ENCODE measurements around the gene HSD17B1.

Gene HSD17B1

DNA sequence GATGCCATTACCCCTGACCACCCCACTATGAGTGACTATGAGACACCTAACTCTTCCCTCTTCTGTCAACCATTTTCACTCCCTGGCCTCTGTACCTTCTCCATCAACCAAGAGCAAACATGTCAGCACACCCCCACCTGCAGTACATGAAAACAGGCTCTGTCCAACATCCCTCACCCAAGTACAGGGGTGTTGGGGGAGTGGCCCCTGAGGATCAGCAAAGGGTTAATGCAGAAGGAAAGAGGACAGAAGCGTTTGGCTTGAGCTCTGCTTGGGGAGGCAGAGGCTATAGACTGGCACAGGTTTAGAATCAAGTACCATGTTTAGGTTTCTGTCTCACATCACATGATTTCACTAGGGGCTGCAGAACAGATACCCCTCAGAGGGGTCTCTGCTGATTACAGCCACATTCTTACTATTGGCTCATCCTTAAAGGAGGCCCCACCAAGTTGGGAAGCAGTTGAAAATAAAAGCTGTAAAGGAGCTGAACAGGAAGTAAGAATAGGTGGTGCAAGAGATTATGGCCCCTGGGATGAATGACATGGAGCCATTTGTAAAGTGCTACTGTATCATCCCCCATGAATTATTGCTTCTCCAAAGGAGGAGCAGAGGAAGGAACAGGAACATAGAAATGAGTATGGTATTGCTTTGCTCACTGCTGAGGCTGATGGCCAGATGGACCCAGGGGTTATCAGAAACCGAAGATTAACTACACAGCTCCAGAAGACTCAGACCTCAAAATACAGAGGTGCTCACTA, 27.2 kb downstream of the HSD17B1 start:
- 74 to 92% methylated on average over 2 of the region's 2 CpGs for WGBS, 2 experiments
- Histone ChIP-seq H3K27ac (ENCODE audit: insufficient read depth, low read depth, low read length, poor library complexity, severe bottlenecking) (no peak overlapping the region), H3K36me3 (ENCODE audit: control insufficient read depth, insufficient read depth, low read length) (peaks cover 33% of the 10 kb centered on the region), H3K27me3 (ENCODE audit: control insufficient read depth, insufficient read depth, low read length, poor library complexity, severe bottlenecking) (no peaks in the 10 kb centered on the region), H3K4me3 (ENCODE audit: insufficient read depth, low read depth, low read length) (no peak overlapping the region), H3K9me3 (ENCODE audit: control insufficient read depth, low read length) (no peaks in the 10 kb centered on the region), H3K4me1 (ENCODE audit: control insufficient read depth, insufficient read depth, low read length) (peaks cover 10% of the 10 kb centered on the region)

GRCh38 chr17:42581744-42582270, 29.1 kb downstream of the HSD17B1 start:
- H3K9me3 ChIP-seq (ENCODE audit: control insufficient read depth, low read length): no peaks in the 10 kb centered on the region
- H3K4me3 ChIP-seq (ENCODE audit: insufficient read depth, low read depth, low read length): no peak overlapping the region
- peaks cover 48% of the 10 kb centered on the region for H3K36me3 ChIP-seq (ENCODE audit: control insufficient read depth, insufficient read depth, low read length)
- H3K27ac ChIP-seq (ENCODE audit: insufficient read depth, low read depth, low read length, poor library complexity, severe bottlenecking): no peak overlapping the region
- 96% methylated on average over 10 of the region's 10 CpGs for WGBS, 2 experiments
- peaks cover under 1% of the 10 kb centered on the region for H3K4me1 ChIP-seq (ENCODE audit: control insufficient read depth, insufficient read depth, low read length)
- no peaks in the 10 kb centered on the region for H3K27me3 ChIP-seq (ENCODE audit: control insufficient read depth, insufficient read depth, low read length, poor library complexity, severe bottlenecking)

DNA sequence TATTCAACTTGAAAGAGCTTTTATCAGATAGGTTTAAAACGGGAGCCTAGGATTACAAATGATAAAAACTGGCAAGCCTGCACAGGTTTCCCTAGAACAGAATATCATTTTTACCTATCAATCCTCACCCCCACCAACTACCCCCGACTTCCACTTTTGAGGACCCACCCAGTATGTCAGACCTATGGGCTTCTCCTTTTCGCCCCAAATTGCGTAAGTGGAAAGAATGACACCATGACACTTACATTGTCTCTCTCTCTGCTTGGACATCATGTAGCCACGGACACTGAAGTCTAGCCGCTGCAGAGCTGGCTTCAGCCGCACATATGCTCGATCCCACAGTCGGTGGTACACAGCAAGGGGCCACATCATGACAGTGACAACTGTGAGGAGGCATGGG, 32.2 kb downstream of the HSD17B1 start:
- Histone ChIP-seq H3K36me3 (ENCODE audit: control insufficient read depth, insufficient read depth, low read length) (peaks cover 51% of the 10 kb centered on the region), H3K9me3 (ENCODE audit: control insufficient read depth, low read length) (no peaks in the 10 kb centered on the region), H3K27ac (ENCODE audit: insufficient read depth, low read depth, low read length, poor library complexity, severe bottlenecking) (no peak overlapping the region), H3K4me1 (ENCODE audit: control insufficient read depth, insufficient read depth, low read length) (no peaks in the 10 kb centered on the region), H3K4me3 (ENCODE audit: insufficient read depth, low read depth, low read length) (no peak overlapping the region), H3K27me3 (ENCODE audit: control insufficient read depth, insufficient read depth, low read length, poor library complexity, severe bottlenecking) (no peaks in the 10 kb centered on the region)
- 96 to 97% methylated on average over 8 of the region's 9 CpGs for whole genome bisulfite sequencing, 2 experiments

DNA sequence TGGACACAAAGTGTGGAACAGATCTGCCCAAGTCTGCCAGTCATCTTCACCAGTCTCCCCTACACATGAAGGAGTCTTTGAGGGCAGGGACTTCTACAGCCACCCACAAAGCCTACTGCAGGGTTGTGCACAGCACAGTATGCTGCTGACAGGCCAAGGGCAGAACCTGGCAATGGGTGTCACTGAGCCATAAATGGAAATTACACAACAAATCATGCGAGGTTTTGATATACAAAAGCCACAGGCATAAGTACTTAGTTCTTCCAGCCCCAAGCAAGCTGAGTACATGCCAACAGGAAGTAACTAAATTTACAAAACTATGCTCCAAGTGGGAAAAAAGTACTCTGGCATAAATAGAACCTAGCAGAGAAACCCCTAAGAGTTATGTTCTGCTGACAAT, 32.6 kb downstream of the HSD17B1 start:
- WGBS, 2 experiments: 100% methylated on average over 1 of the region's 1 CpG
- H3K27ac ChIP-seq (ENCODE audit: insufficient read depth, low read depth, low read length, poor library complexity, severe bottlenecking): no peak overlapping the region
- no peak overlapping the region for H3K4me3 ChIP-seq (ENCODE audit: insufficient read depth, low read depth, low read length)
- no peaks in the 10 kb centered on the region for H3K9me3 ChIP-seq (ENCODE audit: control insufficient read depth, low read length)
- no peaks in the 10 kb centered on the region for H3K4me1 ChIP-seq (ENCODE audit: control insufficient read depth, insufficient read depth, low read length)
- peaks cover 51% of the 10 kb centered on the region for H3K36me3 ChIP-seq (ENCODE audit: control insufficient read depth, insufficient read depth, low read length)
- no peaks in the 10 kb centered on the region for H3K27me3 ChIP-seq (ENCODE audit: control insufficient read depth, insufficient read depth, low read length, poor library complexity, severe bottlenecking)

- Histone ChIP-seq H3K4me3 (ENCODE audit: insufficient read depth, low read depth, low read length) (no peak overlapping the region), H3K9me3 (ENCODE audit: control insufficient read depth, low read length) (no peaks in the 10 kb centered on the region), H3K4me1 (ENCODE audit: control insufficient read depth, insufficient read depth, low read length) (no peaks in the 10 kb centered on the region), H3K36me3 (ENCODE audit: control insufficient read depth, insufficient read depth, low read length) (peaks cover 46% of the 10 kb centered on the region), H3K27me3 (ENCODE audit: control insufficient read depth, insufficient read depth, low read length, poor library complexity, severe bottlenecking) (no peaks in the 10 kb centered on the region), H3K27ac (ENCODE audit: insufficient read depth, low read depth, low read length, poor library complexity, severe bottlenecking) (no peak overlapping the region)
- 93 to 95% methylated on average over 7 of the region's 7 CpGs for WGBS, 2 experiments
These were observed 33.9 kb downstream of the HSD17B1 start for GRCh38 chr17:42586514-42587230.

GRCh38 chr17:42590886-42591285, 38.2 kb downstream of the HSD17B1 start:
- H3K27ac ChIP-seq (ENCODE audit: insufficient read depth, low read depth, low read length, poor library complexity, severe bottlenecking): no peak overlapping the region
- H3K9me3 ChIP-seq (ENCODE audit: control insufficient read depth, low read length): no peaks in the 10 kb centered on the region
- H3K4me3 ChIP-seq (ENCODE audit: insufficient read depth, low read depth, low read length): no peak overlapping the region
- no peaks in the 10 kb centered on the region for H3K27me3 ChIP-seq (ENCODE audit: control insufficient read depth, insufficient read depth, low read length, poor library complexity, severe bottlenecking)
- WGBS, 2 experiments: 94 to 100% methylated on average over 2 of the region's 2 CpGs
- no peaks in the 10 kb centered on the region for H3K4me1 ChIP-seq (ENCODE audit: control insufficient read depth, insufficient read depth, low read length)
- peaks cover 12% of the 10 kb centered on the region for H3K36me3 ChIP-seq (ENCODE audit: control insufficient read depth, insufficient read depth, low read length)

DNA sequence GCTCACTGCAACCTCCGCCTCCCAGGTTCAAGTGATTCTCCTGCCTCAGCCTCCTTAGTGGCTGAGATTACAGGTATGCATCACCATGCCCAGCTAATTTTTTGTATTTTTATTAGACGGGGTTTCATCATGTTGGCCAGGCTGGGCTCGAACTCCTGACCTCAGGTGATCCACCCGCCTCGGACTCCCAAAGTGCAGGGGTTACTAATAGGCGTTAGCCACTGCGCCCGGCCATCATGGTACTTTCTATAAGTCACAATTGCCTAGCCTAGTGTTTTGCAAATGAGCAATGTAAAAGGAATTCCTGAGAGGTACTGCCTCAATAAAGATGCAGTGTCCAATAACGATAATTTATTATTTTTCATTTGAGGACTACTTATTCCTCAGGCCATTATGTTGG, 38.7 kb downstream of the HSD17B1 start:
- Histone ChIP-seq H3K4me3 (ENCODE audit: insufficient read depth, low read depth, low read length) (no peak overlapping the region), H3K36me3 (ENCODE audit: control insufficient read depth, insufficient read depth, low read length) (peaks cover 7% of the 10 kb centered on the region), H3K27ac (ENCODE audit: insufficient read depth, low read depth, low read length, poor library complexity, severe bottlenecking) (no peak overlapping the region), H3K9me3 (ENCODE audit: control insufficient read depth, low read length) (no peaks in the 10 kb centered on the region), H3K4me1 (ENCODE audit: control insufficient read depth, insufficient read depth, low read length) (no peaks in the 10 kb centered on the region), H3K27me3 (ENCODE audit: control insufficient read depth, insufficient read depth, low read length, poor library complexity, severe bottlenecking) (no peaks in the 10 kb centered on the region)
- WGBS, 2 experiments: 93 to 95% methylated on average over 9 of the region's 9 CpGs

DNA sequence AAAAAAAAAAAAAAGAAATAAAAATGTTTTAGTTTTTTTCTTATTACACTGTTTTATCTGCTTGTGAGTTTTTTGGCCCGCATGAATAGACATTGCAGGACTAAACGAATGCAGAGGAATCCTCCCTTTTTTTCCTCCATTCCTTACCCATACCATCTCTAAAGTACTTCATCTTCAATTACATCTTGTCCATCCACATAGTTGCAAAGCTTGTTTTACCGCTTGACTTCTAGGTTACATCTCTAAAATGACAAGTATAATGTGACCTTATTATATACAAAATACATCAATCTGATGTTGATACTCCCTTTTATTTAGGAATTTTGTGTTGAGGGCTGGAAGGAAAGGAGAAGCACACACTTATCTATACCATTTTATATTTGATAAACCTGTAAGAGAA, 43.7 kb downstream of the HSD17B1 start:
- Histone ChIP-seq H3K36me3 (ENCODE audit: control insufficient read depth, insufficient read depth, low read length) (no peaks in the 10 kb centered on the region), H3K4me1 (ENCODE audit: control insufficient read depth, insufficient read depth, low read length) (no peaks in the 10 kb centered on the region), H3K9me3 (ENCODE audit: control insufficient read depth, low read length) (no peaks in the 10 kb centered on the region), H3K27ac (ENCODE audit: insufficient read depth, low read depth, low read length, poor library complexity, severe bottlenecking) (no peak overlapping the region), H3K4me3 (ENCODE audit: insufficient read depth, low read depth, low read length) (no peak overlapping the region), H3K27me3 (ENCODE audit: control insufficient read depth, insufficient read depth, low read length, poor library complexity, severe bottlenecking) (no peaks in the 10 kb centered on the region)
- WGBS, 2 experiments: 90 to 98% methylated on average over 2 of the region's 3 CpGs

- Histone ChIP-seq H3K36me3 (ENCODE audit: control insufficient read depth, insufficient read depth, low read length) (no peaks in the 10 kb centered on the region), H3K4me3 (ENCODE audit: insufficient read depth, low read depth, low read length) (no peak overlapping the region), H3K27ac (ENCODE audit: insufficient read depth, low read depth, low read length, poor library complexity, severe bottlenecking) (no peak overlapping the region), H3K9me3 (ENCODE audit: control insufficient read depth, low read length) (no peaks in the 10 kb centered on the region), H3K27me3 (ENCODE audit: control insufficient read depth, insufficient read depth, low read length, poor library complexity, severe bottlenecking) (no peaks in the 10 kb centered on the region), H3K4me1 (ENCODE audit: control insufficient read depth, insufficient read depth, low read length) (no peaks in the 10 kb centered on the region)
- 96 to 97% methylated on average over 2 of the region's 2 CpGs for WGBS, 2 experiments
These were observed 46.2 kb downstream of the HSD17B1 start for GRCh38 chr17:42598905-42599304.

DNA sequence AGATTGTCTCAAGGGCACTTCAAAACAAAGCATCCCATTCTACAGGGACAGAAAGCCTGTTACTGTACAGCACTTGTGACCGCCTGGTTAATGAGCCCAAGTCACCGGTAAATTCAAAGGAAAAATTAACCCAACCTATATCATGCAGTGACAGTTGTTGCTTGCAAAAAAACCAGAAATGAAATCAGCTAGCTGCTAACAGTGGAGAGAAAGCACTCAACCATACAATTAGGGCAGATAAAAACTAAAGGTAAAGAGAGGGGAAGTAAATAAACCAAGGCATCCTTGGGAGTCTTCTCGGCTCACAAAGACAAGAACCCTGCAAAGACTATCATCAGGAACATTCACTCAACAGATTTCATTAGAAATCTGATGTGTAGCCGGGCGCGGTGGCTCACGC, 50.6 kb downstream of the HSD17B1 start:
- H3K4me1 ChIP-seq (ENCODE audit: control insufficient read depth, insufficient read depth, low read length): peaks cover 3% of the 10 kb centered on the region
- H3K4me3 ChIP-seq (ENCODE audit: insufficient read depth, low read depth, low read length): no peak overlapping the region
- H3K9me3 ChIP-seq (ENCODE audit: control insufficient read depth, low read length): no peaks in the 10 kb centered on the region
- no peaks in the 10 kb centered on the region for H3K36me3 ChIP-seq (ENCODE audit: control insufficient read depth, insufficient read depth, low read length)
- 90 to 96% methylated on average over 7 of the region's 7 CpGs for WGBS, 2 experiments
- H3K27ac ChIP-seq (ENCODE audit: insufficient read depth, low read depth, low read length, poor library complexity, severe bottlenecking): no peak overlapping the region
- no peaks in the 10 kb centered on the region for H3K27me3 ChIP-seq (ENCODE audit: control insufficient read depth, insufficient read depth, low read length, poor library complexity, severe bottlenecking)

All from ectodermal cell (in vitro differentiated cells).